Measurements from ENCODE around the gene NUDT3.
"Not testable (repeated sequence)": the region's sequence is repeated elsewhere in the genome, so short reads cannot be mapped to it uniquely, and the experiment has no call there.

NUDT3 gene

GRCh38 chr6:34369385-34369784, 23.1 kb downstream of the NUDT3 start:
- no peak overlapping the region for H3K27ac ChIP-seq
- H3K4me3 ChIP-seq (ENCODE audit: low read depth, low read length) = no peak overlapping the region
- H3K4me2 ChIP-seq (ENCODE audit: low read length) = no peak overlapping the region
- H3K9ac ChIP-seq = no peak overlapping the region
- H3K79me2 ChIP-seq = peaks cover 42% of the 10 kb centered on the region
- H3K36me3 ChIP-seq (ENCODE audit: control insufficient read depth, insufficient read depth, low read length) = no peaks in the 10 kb centered on the region
- no peaks in the 10 kb centered on the region for H3K27me3 ChIP-seq (ENCODE audit: control insufficient read depth, insufficient read depth, low read length)
- H2AFZ ChIP-seq = no peak overlapping the region
- no peaks in the 10 kb centered on the region for H3K9me3 ChIP-seq (ENCODE audit: control insufficient read depth, low read length)
- peaks cover 2% of the 10 kb centered on the region for H3K4me1 ChIP-seq
- TF ChIP-seq CTCF (IDR thresholded peaks at IDR 0.05) = no peak

- no peaks in the 10 kb centered on the region for H3K27me3 ChIP-seq (ENCODE audit: control insufficient read depth, insufficient read depth, low read length)
- H3K4me1 ChIP-seq = peaks cover 8% of the 10 kb centered on the region
- H3K36me3 ChIP-seq (ENCODE audit: control insufficient read depth, insufficient read depth, low read length) = no peaks in the 10 kb centered on the region
- H3K27ac ChIP-seq = no peak overlapping the region
- TF ChIP-seq CTCF (IDR thresholded peaks at IDR 0.05) = no peak
- no peaks in the 10 kb centered on the region for H3K9me3 ChIP-seq (ENCODE audit: control insufficient read depth, low read length)
- no peak overlapping the region for H2AFZ ChIP-seq
- H3K79me2 ChIP-seq = peaks cover 49% of the 10 kb centered on the region
- no peak overlapping the region for H3K4me3 ChIP-seq (ENCODE audit: low read depth, low read length)
- no peak overlapping the region for H3K4me2 ChIP-seq (ENCODE audit: low read length)
- no peak overlapping the region for H3K9ac ChIP-seq
Measured at GRCh38 chr6:34366639-34366921, 25.9 kb downstream of the NUDT3 start.

- not testable (repeated sequence) for H3K4me1 ChIP-seq; H3K36me3 ChIP-seq (ENCODE audit: control insufficient read depth, insufficient read depth, low read length); H2AFZ ChIP-seq; H3K9ac ChIP-seq; H3K4me3 ChIP-seq (ENCODE audit: low read depth, low read length); H3K27me3 ChIP-seq (ENCODE audit: control insufficient read depth, insufficient read depth, low read length); H3K4me2 ChIP-seq (ENCODE audit: low read length); H3K27ac ChIP-seq; H3K9me3 ChIP-seq (ENCODE audit: control insufficient read depth, low read length)
- H3K79me2 ChIP-seq = peaks cover 50% of the 10 kb centered on the region
Measured at GRCh38 chr6:34365781-34366638, 26.5 kb downstream of the NUDT3 start.

DNA sequence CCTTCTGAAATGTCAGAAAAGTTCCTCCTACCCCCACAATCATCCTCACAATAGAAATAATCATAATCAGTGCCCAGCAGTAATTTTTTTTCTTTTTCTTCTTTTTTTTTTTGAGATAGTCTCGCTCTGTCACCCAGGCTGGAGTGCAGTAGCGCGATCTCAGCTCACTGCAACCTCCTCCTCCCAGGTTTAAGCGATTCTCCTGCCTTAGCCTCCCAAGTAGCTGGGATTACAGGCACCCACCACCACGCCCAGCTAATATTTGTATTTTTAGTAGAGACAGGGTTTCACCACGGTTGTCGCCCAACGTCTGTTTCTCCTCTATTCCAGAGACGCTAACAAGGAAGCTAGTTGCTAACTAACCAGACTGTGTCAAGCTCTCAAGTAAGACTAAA, 28.8 kb downstream of the NUDT3 start:
- not testable (repeated sequence) for H2AFZ ChIP-seq; H3K27ac ChIP-seq; H3K9me3 ChIP-seq (ENCODE audit: control insufficient read depth, low read length); H3K4me2 ChIP-seq (ENCODE audit: low read length); H3K36me3 ChIP-seq (ENCODE audit: control insufficient read depth, insufficient read depth, low read length); H3K9ac ChIP-seq; H3K27me3 ChIP-seq (ENCODE audit: control insufficient read depth, insufficient read depth, low read length)
- Histone ChIP-seq H3K4me1 (peaks cover 19% of the 10 kb centered on the region), H3K4me3 (ENCODE audit: low read depth, low read length) (peak overlapping the region; percentile 32), H3K79me2 (peaks cover 46% of the 10 kb centered on the region)

GRCh38 chr6:34362909-34363680, 29.4 kb downstream of the NUDT3 start:
- Histone ChIP-seq H2AFZ (no peak overlapping the region), H3K79me2 (peaks cover 42% of the 10 kb centered on the region), H3K9ac (no peak overlapping the region), H3K27ac (no peak overlapping the region), H3K4me2 (ENCODE audit: low read length) (peak overlapping the region; percentile 31), H3K36me3 (ENCODE audit: control insufficient read depth, insufficient read depth, low read length) (no peaks in the 10 kb centered on the region), H3K9me3 (ENCODE audit: control insufficient read depth, low read length) (no peaks in the 10 kb centered on the region), H3K27me3 (ENCODE audit: control insufficient read depth, insufficient read depth, low read length) (no peaks in the 10 kb centered on the region), H3K4me3 (ENCODE audit: low read depth, low read length) (peak overlapping the region; percentile 32), H3K4me1 (peaks cover 19% of the 10 kb centered on the region)
- no peak for TF ChIP-seq CTCF (IDR thresholded peaks at IDR 0.05)
